HG03066 (cell line): Measurements from ENCODE around the gene AKAP8.
"Not testable (repeated sequence)": the region's sequence is repeated elsewhere in the genome, so short reads cannot be mapped to it uniquely, and the experiment has no call there.

Experiments used
- ATAC-seq: cut with Tn5 transposase; IDR thresholded peaks from one replicate; pipeline ENCODE4 v1.9.1; 2021; ENCODE audit warnings: low read depth; ENCODE audit not compliant: unreplicated experiment

AKAP8 gene

GRCh38 chr19:15374105-15374651 lies 5.4 kb downstream of the AKAP8 start:
- ATAC-seq: no peak

- no peak for ATAC-seq
Observed at GRCh38 chr19:15373644-15374043, 5.9 kb downstream of the AKAP8 start.

GRCh38 chr19:15372891-15373301 lies 6.7 kb downstream of the AKAP8 start:
- ATAC-seq: no peak

GRCh38 chr19:15372470-15372869 lies 7.1 kb downstream of the AKAP8 start:
- ATAC-seq: no peak

- ATAC-seq: no peak
Observed at GRCh38 chr19:15371786-15372380, 7.7 kb downstream of the AKAP8 start.

GRCh38 chr19:15371119-15371518 lies 8.5 kb downstream of the AKAP8 start:
- ATAC-seq: no peak

- ATAC-seq: no peak
Observed at GRCh38 chr19:15369594-15369891, 10.0 kb downstream of the AKAP8 start.

- no peak for ATAC-seq
Observed at GRCh38 chr19:15368798-15369593, 10.6 kb downstream of the AKAP8 start.

- no peak for ATAC-seq
Observed at GRCh38 chr19:15368051-15368632, 11.4 kb downstream of the AKAP8 start.

- ATAC-seq: no peak
Observed at GRCh38 chr19:15367439-15367838, 12.1 kb downstream of the AKAP8 start.

- ATAC-seq: no peak
Observed at GRCh38 chr19:15365264-15365663, 14.3 kb downstream of the AKAP8 start.

- ATAC-seq: not testable (repeated sequence)
Observed at GRCh38 chr19:15363791-15364190, 15.8 kb downstream of the AKAP8 start.

- ATAC-seq: not testable (repeated sequence)
Observed at GRCh38 chr19:15363048-15363447, 16.5 kb downstream of the AKAP8 start.

- ATAC-seq: not testable (repeated sequence)
Observed at GRCh38 chr19:15360015-15360414, 19.6 kb downstream of the AKAP8 start.

- no peak for ATAC-seq
Observed at GRCh38 chr19:15358918-15359317, 20.7 kb downstream of the AKAP8 start.

- ATAC-seq: no peak
Observed at GRCh38 chr19:15357906-15358305, 21.7 kb downstream of the AKAP8 start.

- no peak for ATAC-seq
Observed at GRCh38 chr19:15354566-15355296, 24.9 kb downstream of the AKAP8 start.

- no peak for ATAC-seq
Observed at GRCh38 chr19:15353908-15354307, 25.7 kb downstream of the AKAP8 start.

- ATAC-seq: not testable (repeated sequence)
Observed at GRCh38 chr19:15352535-15352934, 27.1 kb downstream of the AKAP8 start.

GRCh38 chr19:15341328-15341727 lies 38.3 kb downstream of the AKAP8 start:
- not testable (repeated sequence) for ATAC-seq

GRCh38 chr19:15340086-15340485 lies 39.5 kb downstream of the AKAP8 start:
- no peak for ATAC-seq
